Measurements from ENCODE around the gene ELOVL4. TPM values are rescaled to one million over a fixed set of nuclear protein-coding genes. Genes with fewer than 3 reads are reported as not detected.

Gene ELOVL4
- total and polyA plus RNA-seq, 2 of the 4 experiments (the other 2 are of a cell fraction): 2.2 to 2.3 TPM

- Histone ChIP-seq H3K36me3 (ENCODE audit: control insufficient read depth, insufficient read depth, low read length) (no peaks in the 10 kb centered on the region), H3K79me1 (ENCODE audit: low read depth in 1 of 2, low read length in 2 of 2) (no peaks in the 10 kb centered on the region), H3K4me3 (ENCODE audit: insufficient read depth, low read depth, low read length) (no peak overlapping the region), H4K8ac (ENCODE audit: low read depth in 2 of 2, low read length in 2 of 2) (no peak overlapping the region), H3K9me1 (ENCODE audit: insufficient read depth, low read length) (no peaks in the 10 kb centered on the region), H3K27ac (ENCODE audit: insufficient read depth, low read length) (no peak overlapping the region), H2BK20ac (ENCODE audit: low read depth, low read length) (no peak overlapping the region), H2BK15ac (ENCODE audit: low read depth, low read length) (no peak overlapping the region), H3K14ac (replicated peaks; ENCODE audit: low read depth, low read length) (no peak overlapping the region), H3K4ac (ENCODE audit: low read depth, low read length) (no peak overlapping the region), H2AFZ (replicated peaks; ENCODE audit: low read length, poor library complexity) (no peak overlapping the region), H4K5ac (ENCODE audit: low read depth, low read length) (no peak overlapping the region), H3K4me1 (ENCODE audit: control insufficient read depth, insufficient read depth, low read length) (no peaks in the 10 kb centered on the region), H3K9ac (ENCODE audit: low read depth, low read length) (no peak overlapping the region), H3K56ac (ENCODE audit: extremely low read depth, insufficient read depth, low read length) (no peak overlapping the region), H3K27me3 (ENCODE audit: control insufficient read depth, insufficient read depth, low read length) (no peaks in the 10 kb centered on the region), H2AK9ac (replicated peaks; ENCODE audit: low read depth, low read length, poor library complexity) (no peak overlapping the region), H3K9me3 (ENCODE audit: control insufficient read depth, insufficient read depth, low read length) (no peaks in the 10 kb centered on the region), H2BK5ac (ENCODE audit: low read depth, low read length, poor library complexity, severe bottlenecking) (no peak overlapping the region), H3K23ac (ENCODE audit: low read depth, low read length) (no peak overlapping the region), H4K91ac (ENCODE audit: insufficient read depth, low read depth, low read length) (no peak overlapping the region), H3K4me2 (ENCODE audit: low read depth, low read length) (no peak overlapping the region), H2BK120ac (ENCODE audit: low read depth, low read length) (no peak overlapping the region), H4K20me1 (ENCODE audit: insufficient read depth, low read length) (no peaks in the 10 kb centered on the region), H3K18ac (ENCODE audit: low read depth, low read length) (no peak overlapping the region), H2AK5ac (ENCODE audit: low read depth, low read length) (no peak overlapping the region)
- no TSS peak for BruUV-seq (replicated peaks)
- dilution Hi-C loops (cut with HindIII; ENCODE audit: low sequenced_read_pairs, unreplicated experiment) (loop anchor here (25.0 kb wide), 1 partner anchor 132 kb away; no protein-coding TSS in a partner anchor), in situ Hi-C loops (cut with MboI; ENCODE audit: low sequenced_read_pairs) (no loop called here), intact Hi-C loops (cut with micrococcal nuclease) (no loop called here)
- DNase-seq (no peak), ATAC-seq (ENCODE audit: low read depth) (no peak)
- ChIA-PET POLR2A (ENCODE audit: unreplicated experiment) (no interaction called here), CTCF (interaction anchor here (1.3 kb wide), 1 partner anchor 9 kb away, joined by 3 read pairs; no protein-coding TSS in a partner anchor)
- TF ChIP-seq CHD1 (IDR thresholded peaks at IDR 0.05; ENCODE audit: low read depth, low read length) (no peak), FOS (IDR thresholded peaks at IDR 0.05; ENCODE audit: low read depth, low read length) (no peak), USF2 (IDR thresholded peaks at IDR 0.05; ENCODE audit: low read depth, low read length) (no peak), ELK1 (IDR thresholded peaks at IDR 0.05; ENCODE audit: borderline replicate concordance, low read depth, low read length) (no peak), BHLHE40 (IDR thresholded peaks at IDR 0.05; ENCODE audit: low read depth, low read length) (no peak), POLR2A (IDR thresholded peaks at IDR 0.05; ENCODE audit: low read depth, low read length) (no peak), RAD21 (IDR thresholded peaks at IDR 0.05; ENCODE audit: low read length) (no peak), MXI1 (IDR thresholded peaks at IDR 0.05; ENCODE audit: borderline replicate concordance, low read depth, low read length) (no peak), SMC3 (IDR thresholded peaks at IDR 0.05; ENCODE audit: low read depth, low read length) (no peak), NFE2L2 (IDR thresholded peaks at IDR 0.05; ENCODE audit: low read depth, low read length) (no peak), RFX5 (IDR thresholded peaks at IDR 0.05; ENCODE audit: low read depth, low read length) (no peak), CEBPB (IDR thresholded peaks at IDR 0.05; ENCODE audit: low read depth, low read length) (no peak), MAZ (IDR thresholded peaks at IDR 0.05; ENCODE audit: borderline replicate concordance, low read depth, low read length) (no peak)
Observed at GRCh38 chr6:79954849-79955248, 7.5 kb upstream of the ELOVL4 start.

Data from IMR-90 (cell line).